ENCODE measurements around the gene KRTAP5-10. TPM values are rescaled to one million over a fixed set of nuclear protein-coding genes. Genes with fewer than 3 reads are reported as not detected.

Gene KRTAP5-10
- total and polyA plus RNA-seq, 9 of the 15 experiments (the other 6 are each of a cell fraction or from before 2014, with no cell fraction given), result not detected

DNA sequence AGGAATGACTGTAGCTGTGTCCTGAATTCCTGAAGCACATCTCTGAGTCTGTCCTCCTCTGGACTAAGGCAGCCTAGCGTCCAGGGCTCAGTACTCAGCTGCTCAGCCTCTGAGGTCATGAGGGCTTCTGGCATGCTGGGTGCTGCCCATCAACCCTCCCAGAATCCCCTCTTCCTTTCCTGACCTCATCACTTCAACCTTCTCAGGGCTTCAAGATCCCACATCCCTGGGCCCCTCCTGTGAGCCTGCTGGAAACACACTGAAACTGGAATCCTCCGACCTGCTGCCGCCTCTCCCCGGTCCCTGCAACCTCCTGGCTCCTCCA is 26.7 kb upstream of the KRTAP5-10 start:
- ChIA-PET POLR2A (interaction anchor here (1.5 kb wide), 1 partner anchor 11 kb away, joined by 5 read pairs; no protein-coding TSS in a partner anchor), CTCF (ENCODE audit: low intra/inter-chr PET ratio) (no interaction called here)
- no peak overlapping the region for H3K27ac ChIP-seq (ENCODE audit: extremely low read depth, low read depth, low read length)
- H4K20me1 ChIP-seq (replicated peaks; ENCODE audit: control insufficient read depth, insufficient read depth, low read length), result no peaks in the 10 kb centered on the region
- in situ Hi-C loops (cut with MboI), result no loop called here
- peaks cover 32 to 49% of the 10 kb centered on the region in 2 experiments; a peak in 3 of 5 replicates for H3K27me3 ChIP-seq (ENCODE audit: control insufficient read depth in 2 of 2, insufficient read depth in 2 of 2, low read length in 2 of 2)
- no peak overlapping the region for H3K9ac ChIP-seq (ENCODE audit: insufficient read depth in 1 of 2, low read depth in 2 of 2, low read length in 2 of 2)
- H3K4me3 ChIP-seq, result no peak overlapping the region
- H3K9me1 ChIP-seq (ENCODE audit: control insufficient read depth, insufficient read depth, low read length), result no peaks in the 10 kb centered on the region
- no peak overlapping the region for H3K4me2 ChIP-seq (ENCODE audit: insufficient read depth, low read length)
- H3K36me3 ChIP-seq (ENCODE audit: control insufficient read depth, insufficient read depth, low read length), result no peaks in the 10 kb centered on the region
- FAIRE-seq (no peak), ATAC-seq (no peak), DNase-seq (ENCODE audit: extremely low read depth in 1 of 4, low spot score in 3 of 4) (no peak)
- H3K79me2 ChIP-seq (ENCODE audit: control insufficient read depth, insufficient read depth, low read length), result no peaks in the 10 kb centered on the region
- H2AFZ ChIP-seq (ENCODE audit: low read depth, low read length), result no peak overlapping the region
- BruUV-seq (replicated peaks), result no TSS peak
- no peak for TF ChIP-seq CBX1 (IDR thresholded peaks at IDR 0.05; ENCODE audit: low read depth)
- TF ChIP-seq KDM2B (CRISPR knock-in tag; IDR thresholded peaks at IDR 0.05), result no peak
- H3K4me1 ChIP-seq (replicated peaks in 1 of 2; ENCODE audit: control insufficient read depth in 2 of 2, insufficient read depth in 2 of 2, low read length in 2 of 2), result peaks cover 2 to 4% of the 10 kb centered on the region in 2 experiments; a peak in 4 of 5 replicates
- peaks cover 2% of the 10 kb centered on the region; the same call in 1 of the 2 replicates for H3K9me3 ChIP-seq (replicated peaks; ENCODE audit: control insufficient read depth, insufficient read depth, low read depth, low read length)
- intact Hi-C loops (cut with micrococcal nuclease), result loop anchor here (10.0 kb wide), 1 partner anchor 94 kb away; the partner anchor contains the start of gene DHCR7
- 5% methylated on average over 4 of the region's 4 CpGs for WGBS (ENCODE audit: insufficient coverage, low coverage, missing lambda C conversion rate)

DNA sequence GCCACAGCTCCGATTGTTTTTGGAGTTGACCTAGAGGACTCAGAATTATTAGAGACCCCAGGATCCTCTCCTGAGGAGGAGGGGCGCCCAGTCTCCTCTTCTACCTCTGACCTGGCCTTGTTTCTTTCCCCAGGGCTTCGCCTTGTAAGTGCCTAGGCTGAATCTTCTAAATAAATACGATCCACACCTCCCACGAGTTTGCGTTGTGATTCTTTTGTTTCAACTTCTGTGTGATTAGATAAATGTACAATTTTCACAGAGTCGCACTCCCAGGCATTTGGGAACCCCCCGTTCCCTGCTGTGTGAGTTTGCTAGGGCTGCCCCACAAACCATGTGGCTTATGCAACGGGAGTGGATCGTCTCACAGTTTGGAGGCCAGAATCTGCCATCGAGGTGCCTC is 26.3 kb upstream of the KRTAP5-10 start:
- in situ Hi-C loops (cut with MboI), result no loop called here
- Histone ChIP-seq H3K36me3 (ENCODE audit: control insufficient read depth, insufficient read depth, low read length) (no peaks in the 10 kb centered on the region), H3K27me3 (ENCODE audit: control insufficient read depth in 2 of 2, insufficient read depth in 2 of 2, low read length in 2 of 2) (peaks cover 34 to 52% of the 10 kb centered on the region in 2 experiments; a peak in 3 of 5 replicates), H3K27ac (ENCODE audit: extremely low read depth, low read depth, low read length) (no peak overlapping the region), H3K4me2 (ENCODE audit: insufficient read depth, low read length) (no peak overlapping the region), H3K9ac (ENCODE audit: insufficient read depth in 1 of 2, low read depth in 2 of 2, low read length in 2 of 2) (no peak overlapping the region), H3K4me1 (replicated peaks in 1 of 2; ENCODE audit: control insufficient read depth in 2 of 2, insufficient read depth in 2 of 2, low read length in 2 of 2) (peaks cover 2 to 4% of the 10 kb centered on the region in 2 experiments; a peak in 4 of 5 replicates), H3K79me2 (ENCODE audit: control insufficient read depth, insufficient read depth, low read length) (no peaks in the 10 kb centered on the region), H3K9me1 (ENCODE audit: control insufficient read depth, insufficient read depth, low read length) (no peaks in the 10 kb centered on the region), H4K20me1 (replicated peaks; ENCODE audit: control insufficient read depth, insufficient read depth, low read length) (no peaks in the 10 kb centered on the region), H3K9me3 (replicated peaks; ENCODE audit: control insufficient read depth, insufficient read depth, low read depth, low read length) (peaks cover 2% of the 10 kb centered on the region; the same call in 1 of the 2 replicates), H3K4me3 (no peak overlapping the region), H2AFZ (ENCODE audit: low read depth, low read length) (no peak overlapping the region)
- no TSS peak for BruUV-seq (replicated peaks)
- POLR2A ChIA-PET, result interaction anchor here (1.5 kb wide), 1 partner anchor 11 kb away, joined by 5 read pairs; no protein-coding TSS in a partner anchor
- 2% methylated on average over 11 of the region's 11 CpGs for WGBS (ENCODE audit: insufficient coverage, low coverage, missing lambda C conversion rate)
- no peak for ATAC-seq
- intact Hi-C loops (cut with micrococcal nuclease), result loop anchor here (10.0 kb wide), 1 partner anchor 94 kb away; the partner anchor contains the start of gene DHCR7
- no peak for DNase-seq (ENCODE audit: extremely low read depth in 1 of 4, low spot score in 3 of 4)
- FAIRE-seq, result no peak
- CTCF ChIA-PET (ENCODE audit: low intra/inter-chr PET ratio), result no interaction called here
- TF ChIP-seq SP2 (IDR thresholded peaks at IDR 0.05; ENCODE audit: extremely low read depth, low read depth, low read length, poor library complexity, severe bottlenecking) (no peak), TCF7 (IDR thresholded peaks at IDR 0.05; ENCODE audit: borderline replicate concordance) (no peak), ZNF444 (CRISPR knock-in tag; IDR thresholded peaks at IDR 0.05) (no peak), CHD1 (IDR thresholded peaks at IDR 0.05; ENCODE audit: low read length) (no peak), ZNF79 (CRISPR knock-in tag; IDR thresholded peaks at IDR 0.05; ENCODE audit: low read depth) (no peak), BCOR (IDR thresholded peaks at IDR 0.05) (no peak)
- TF ChIP-seq, protein P1, sequence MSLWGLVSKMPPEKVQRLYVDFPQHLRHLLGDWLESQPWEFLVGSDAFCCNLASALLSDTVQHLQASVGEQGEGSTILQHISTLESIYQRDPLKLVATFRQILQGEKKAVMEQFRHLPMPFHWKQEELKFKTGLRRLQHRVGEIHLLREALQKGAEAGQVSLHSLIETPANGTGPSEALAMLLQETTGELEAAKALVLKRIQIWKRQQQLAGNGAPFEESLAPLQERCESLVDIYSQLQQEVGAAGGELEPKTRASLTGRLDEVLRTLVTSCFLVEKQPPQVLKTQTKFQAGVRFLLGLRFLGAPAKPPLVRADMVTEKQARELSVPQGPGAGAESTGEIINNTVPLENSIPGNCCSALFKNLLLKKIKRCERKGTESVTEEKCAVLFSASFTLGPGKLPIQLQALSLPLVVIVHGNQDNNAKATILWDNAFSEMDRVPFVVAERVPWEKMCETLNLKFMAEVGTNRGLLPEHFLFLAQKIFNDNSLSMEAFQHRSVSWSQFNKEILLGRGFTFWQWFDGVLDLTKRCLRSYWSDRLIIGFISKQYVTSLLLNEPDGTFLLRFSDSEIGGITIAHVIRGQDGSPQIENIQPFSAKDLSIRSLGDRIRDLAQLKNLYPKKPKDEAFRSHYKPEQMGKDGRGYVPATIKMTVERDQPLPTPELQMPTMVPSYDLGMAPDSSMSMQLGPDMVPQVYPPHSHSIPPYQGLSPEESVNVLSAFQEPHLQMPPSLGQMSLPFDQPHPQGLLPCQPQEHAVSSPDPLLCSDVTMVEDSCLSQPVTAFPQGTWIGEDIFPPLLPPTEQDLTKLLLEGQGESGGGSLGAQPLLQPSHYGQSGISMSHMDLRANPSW (CRISPR knock-in tag; IDR thresholded peaks at IDR 0.05), result no peak
